ENCODE measurements around the gene HDHD3.
"Not testable (repeated sequence)": the region's sequence is repeated elsewhere in the genome, so short reads cannot be mapped to it uniquely, and the experiment has no call there.

The HDHD3 gene, protein sequence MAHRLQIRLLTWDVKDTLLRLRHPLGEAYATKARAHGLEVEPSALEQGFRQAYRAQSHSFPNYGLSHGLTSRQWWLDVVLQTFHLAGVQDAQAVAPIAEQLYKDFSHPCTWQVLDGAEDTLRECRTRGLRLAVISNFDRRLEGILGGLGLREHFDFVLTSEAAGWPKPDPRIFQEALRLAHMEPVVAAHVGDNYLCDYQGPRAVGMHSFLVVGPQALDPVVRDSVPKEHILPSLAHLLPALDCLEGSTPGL

GRCh38 chr9:113376634-113377567 is at the start of gene HDHD3:
Gene HDHD3, minus strand, starts transcription at chr9:113376986. Its CDS starts 2,632 bp downstream, at chr9:113374354.
- peak; percentile 66 for DNase-seq

- DNase-seq, result no peak
Observed at GRCh38 chr9:113425072-113425471, 48.3 kb upstream of the HDHD3 start.

DNA sequence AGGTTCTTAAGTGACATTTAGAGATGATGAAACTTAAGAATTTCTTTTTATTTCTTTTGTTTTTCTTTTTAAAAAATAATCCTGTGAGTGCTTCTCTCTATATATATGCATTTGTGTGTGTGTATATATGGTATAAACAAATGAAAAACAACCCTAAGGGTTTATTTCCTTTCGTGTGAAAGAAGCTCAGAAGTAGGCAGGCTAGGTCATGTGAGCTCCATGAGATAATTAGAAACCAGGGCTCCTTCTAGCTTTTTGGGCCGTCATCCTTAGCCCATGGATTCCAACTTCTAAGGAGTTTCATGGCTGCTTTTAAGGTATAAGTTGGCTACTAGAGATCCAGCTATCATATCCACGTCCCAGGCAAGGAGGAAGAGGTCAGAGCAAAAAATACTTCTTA is 44.9 kb upstream of the HDHD3 start:
- no peak for DNase-seq

- no peak for DNase-seq
Observed at GRCh38 chr9:113417370-113417769, 40.6 kb upstream of the HDHD3 start.

GRCh38 chr9:113416149-113416721 is 39.4 kb upstream of the HDHD3 start:
- DNase-seq, result no peak

DNA sequence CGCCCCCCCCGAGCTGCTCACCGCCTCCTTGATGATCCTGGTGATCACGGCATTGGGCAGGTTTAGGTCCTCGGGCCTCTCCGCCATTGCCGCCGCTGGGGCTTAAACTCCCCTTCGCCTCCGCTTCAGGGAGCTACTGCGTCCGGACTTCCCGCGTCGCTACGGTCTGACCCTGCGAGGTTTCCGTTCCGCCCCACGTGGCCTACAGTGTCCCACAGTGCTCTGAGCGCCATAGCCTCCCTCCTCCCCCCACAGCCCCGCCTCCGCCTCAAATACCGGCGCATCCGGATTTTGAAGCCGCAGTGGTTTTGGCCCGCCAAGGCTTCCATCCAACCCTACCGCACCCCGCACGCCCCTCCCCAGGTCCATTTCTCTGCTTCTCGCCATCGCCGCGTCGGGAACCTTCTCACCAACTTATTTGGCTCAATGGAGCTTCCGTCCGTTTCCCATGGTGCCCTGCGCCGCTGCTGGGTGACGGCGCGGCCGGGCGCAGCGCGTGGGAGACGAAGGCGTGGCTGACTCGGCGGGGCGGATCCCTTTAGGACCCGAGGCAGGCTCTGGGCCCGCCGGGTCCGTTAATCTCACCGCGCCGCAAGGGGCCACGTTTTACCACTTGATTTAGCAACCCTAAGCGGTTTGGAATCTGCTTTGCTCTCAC is 33.5 kb upstream of the HDHD3 start, which contains the start of the genes C9orf43 and POLE3:
TSS of gene C9orf43 (plus strand) at position 541 of the 658 bp plus-strand sequence. CDS start 2,747 bp downstream, outside the sequence.
TSS of gene POLE3 (minus strand) at position 469 of the 658 bp plus-strand sequence. CDS start at position 87, 382 bp downstream.
- peak; percentile 91 for DNase-seq

DNA sequence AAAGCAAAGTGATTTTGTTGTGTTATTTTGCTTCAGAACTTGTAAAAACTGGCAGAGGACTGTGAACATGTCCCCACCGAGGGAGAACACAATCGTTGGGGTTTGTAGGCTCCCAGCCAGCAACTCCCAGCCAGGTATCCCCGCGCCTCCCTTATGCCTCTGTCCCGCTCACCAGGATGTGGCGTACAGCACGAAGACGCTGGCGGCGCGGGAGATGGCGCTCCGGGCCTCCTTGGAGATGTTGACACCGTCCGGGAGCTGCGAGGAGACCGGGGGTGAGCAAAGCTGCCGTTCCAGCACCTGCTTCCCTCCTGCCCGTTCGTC is 33.1 kb upstream of the HDHD3 start:
- DNase-seq, result no peak

GRCh38 chr9:113409481-113409880 is 32.7 kb upstream of the HDHD3 start:
- DNase-seq, result no peak

- peak; percentile 36 for DNase-seq
Observed at GRCh38 chr9:113406873-113407511, 30.2 kb upstream of the HDHD3 start.

GRCh38 chr9:113406353-113406752 is 29.6 kb upstream of the HDHD3 start:
- DNase-seq, result not testable (repeated sequence)

DNA sequence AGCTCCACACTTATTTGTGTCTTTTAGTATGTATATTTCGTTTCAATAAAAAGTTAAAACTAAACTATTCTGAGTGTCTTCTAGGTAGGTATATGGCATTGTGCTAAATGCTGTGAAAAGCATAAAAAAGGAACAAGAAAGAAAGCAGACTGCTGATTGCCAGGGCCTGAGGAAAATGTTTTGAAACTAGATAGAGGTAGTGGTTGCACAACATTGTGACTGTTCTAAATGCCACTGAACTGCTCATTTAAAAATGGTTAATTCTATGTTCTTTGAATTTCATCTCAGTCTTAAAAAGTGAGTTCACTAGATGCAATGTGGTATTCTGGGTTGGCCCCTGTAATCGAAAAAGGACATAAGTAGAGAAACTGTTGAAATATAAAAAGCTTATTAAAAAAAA is 26.9 kb upstream of the HDHD3 start:
- no peak for DNase-seq

- DNase-seq, result peak; percentile 99
Observed at GRCh38 chr9:113401027-113401792, 24.4 kb upstream of the HDHD3 start, which contains the start of gene ALAD. Gene ALAD, minus strand, starts transcription at chr9:113401284. Its CDS starts 7,725 bp downstream, at chr9:113393559.

DNA sequence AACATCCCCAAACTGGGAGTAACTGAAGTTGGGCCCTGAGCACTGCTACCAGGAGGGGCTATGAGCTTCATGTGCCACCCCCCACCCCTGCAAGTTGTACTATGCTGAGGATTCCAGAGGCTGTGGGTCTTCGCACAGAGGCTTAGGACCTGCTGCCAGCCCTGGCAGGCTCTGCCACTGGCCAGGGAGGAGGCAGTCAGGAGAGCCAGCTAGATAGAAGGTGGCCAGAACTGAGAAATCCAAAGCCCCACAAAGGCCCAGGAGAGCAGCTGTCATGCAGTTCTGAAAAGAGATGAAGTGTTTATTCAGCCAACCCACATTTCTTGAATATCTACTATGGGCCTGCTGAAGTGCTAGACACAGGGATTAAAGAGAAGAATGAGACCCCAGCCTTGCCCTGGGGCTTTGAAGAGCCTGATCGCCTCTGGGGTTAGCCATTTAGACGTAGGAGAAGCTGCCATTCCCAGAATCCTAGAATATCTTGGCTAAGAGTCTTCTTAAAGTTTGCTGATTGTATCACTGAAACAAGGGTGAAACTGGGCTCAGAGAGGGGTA is 22.9 kb upstream of the HDHD3 start:
- no peak for DNase-seq

- no peak for DNase-seq
Observed at GRCh38 chr9:113398796-113399195, 22.0 kb upstream of the HDHD3 start.

DNA sequence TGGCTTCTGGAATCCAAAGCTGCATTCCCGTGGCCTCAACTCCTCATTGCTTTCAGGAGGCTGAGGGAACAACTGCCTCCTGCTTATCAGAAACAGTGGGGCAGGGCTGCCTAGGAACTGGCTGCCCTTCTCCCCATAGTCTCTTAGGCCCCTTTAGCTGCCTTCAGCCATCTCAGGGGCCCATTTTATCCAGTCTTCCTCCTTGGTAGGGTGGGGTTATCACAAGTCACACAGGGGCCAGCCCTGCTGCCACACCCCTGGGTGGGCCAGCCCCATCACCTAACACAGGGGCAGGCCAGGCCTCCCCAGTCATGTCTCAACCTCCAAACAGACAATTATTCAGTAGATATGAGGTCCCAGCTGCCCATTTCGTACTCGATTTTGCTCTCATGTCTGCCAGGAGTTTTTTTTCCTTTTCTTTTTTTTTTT is 20.4 kb upstream of the HDHD3 start:
- no peak for DNase-seq

- DNase-seq, result no peak
Observed at GRCh38 chr9:113395000-113395861, 18.4 kb upstream of the HDHD3 start.

- no peak for DNase-seq
Observed at GRCh38 chr9:113393281-113393680, 16.5 kb upstream of the HDHD3 start.

DNA sequence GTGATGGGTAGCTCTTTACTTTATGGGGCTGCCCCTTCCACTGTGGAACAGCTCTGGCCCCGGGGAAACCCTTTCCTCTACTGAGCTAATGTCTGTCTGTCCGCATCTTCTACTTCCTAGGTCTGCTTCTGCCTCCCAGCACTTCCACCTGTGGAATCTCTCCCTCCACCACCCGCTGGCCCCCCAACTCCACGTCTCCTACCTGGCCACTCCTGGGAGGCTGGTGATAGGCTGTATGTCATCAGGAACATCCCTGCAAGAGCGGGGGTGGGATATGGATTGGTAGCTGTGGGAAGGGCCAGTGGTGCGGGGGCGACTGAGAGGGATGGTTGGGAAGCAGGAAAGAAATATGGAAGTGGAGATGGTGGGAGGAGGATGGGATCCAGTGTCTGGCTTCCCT is 15.1 kb upstream of the HDHD3 start:
- no peak for DNase-seq

DNA sequence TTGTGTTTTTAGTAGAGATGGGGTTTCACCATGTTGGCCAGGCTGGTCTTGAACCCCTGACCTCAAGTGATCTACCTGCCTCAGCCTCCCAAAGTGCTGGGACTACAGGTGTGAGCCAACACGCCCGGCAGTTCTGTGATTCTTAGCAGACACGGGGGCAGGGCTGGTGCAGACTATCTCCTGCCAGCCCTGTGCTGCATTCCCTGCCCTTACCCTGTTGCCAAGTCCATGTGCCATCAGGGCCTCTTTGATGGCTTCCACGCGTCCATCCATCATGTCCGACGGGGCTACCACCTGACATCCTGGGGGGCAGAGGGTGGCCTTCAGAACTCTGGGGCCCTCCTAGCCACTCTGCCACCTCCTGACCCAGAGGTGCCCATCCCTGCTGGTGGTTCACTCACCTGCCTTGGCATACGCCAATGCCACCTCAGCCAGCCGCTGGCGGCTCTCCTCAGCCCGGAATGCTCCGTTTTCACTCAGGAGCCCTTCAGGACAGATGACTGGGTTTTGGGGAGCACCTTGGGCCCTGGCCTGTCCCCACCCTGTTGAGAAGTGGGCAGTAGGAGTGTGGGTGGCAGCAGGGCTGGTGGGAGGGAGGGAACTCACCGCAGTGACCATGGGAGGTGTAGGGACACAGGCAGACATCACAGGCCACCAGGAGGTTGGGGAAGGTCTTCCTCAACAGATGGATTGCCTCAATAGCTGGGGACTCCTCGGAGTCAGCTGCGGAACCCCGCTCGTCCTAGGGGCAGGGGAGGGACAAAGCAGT is 13.6 kb upstream of the HDHD3 start:
- DNase-seq, result no peak
